Esophagus squamous epithelium (tissue), 4 donors: ENCODE results near the gene MYO1D.

Source experiments
- CTCF ChIP-seq, 6 experiments: fragments of 450-650 bp in 4 of 6; fragments of 200-600 bp in 2 of 6; sonication (generic) in 2 of 6; IDR thresholded peaks; one replicate each; pipeline ENCODE4 v1.5.1; 2016 to 2019; ENCODE audit warnings: antibody characterized with exemption in 6 of 6, mild to moderate bottlenecking in 4 of 6, moderate library complexity in 4 of 6
- POLR2A ChIP-seq, 4 donors: fragments of 450-650 bp; IDR thresholded peaks; one replicate each; pipeline ENCODE4 v1.6.1; 2017; ENCODE audit warnings: antibody characterized with exemption in 4 of 4, mild to moderate bottlenecking in 4 of 4, moderate library complexity in 3 of 4

- TF ChIP-seq POLR2A (IDR thresholded peaks at IDR 0.05) (no peak), CTCF (IDR thresholded peaks at IDR 0.05) (no peak)
These were observed 163.8 kb downstream of the MYO1D start for GRCh38 chr17:32713081-32713480.
